Measurements from ENCODE around the gene RREB1. TPM values are rescaled to one million over a fixed set of nuclear protein-coding genes. Genes with fewer than 3 reads are reported as not detected.

Gene RREB1
- polyA plus RNA-seq, 2 of the 4 experiments (the other 2 are of a cell fraction), result 2.2 to 5.0 TPM

GRCh38 chr6:7196019-7196402 lies 88.2 kb downstream of the RREB1 start:
- 68% methylated on average over 7 of the region's 7 CpGs for WGBS (ENCODE audit: missing lambda C conversion rate)
- no peak overlapping the region for H3K4me3 ChIP-seq
- POLR2A ChIA-PET, result no interaction called here
- DNase-seq (ENCODE audit: low read depth in 1 of 2, low spot score in 1 of 2) (no peak), ATAC-seq (no peak), FAIRE-seq (no peak)
- TF ChIP-seq, protein P1, sequence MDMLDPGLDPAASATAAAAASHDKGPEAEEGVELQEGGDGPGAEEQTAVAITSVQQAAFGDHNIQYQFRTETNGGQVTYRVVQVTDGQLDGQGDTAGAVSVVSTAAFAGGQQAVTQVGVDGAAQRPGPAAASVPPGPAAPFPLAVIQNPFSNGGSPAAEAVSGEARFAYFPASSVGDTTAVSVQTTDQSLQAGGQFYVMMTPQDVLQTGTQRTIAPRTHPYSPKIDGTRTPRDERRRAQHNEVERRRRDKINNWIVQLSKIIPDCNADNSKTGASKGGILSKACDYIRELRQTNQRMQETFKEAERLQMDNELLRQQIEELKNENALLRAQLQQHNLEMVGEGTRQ (IDR thresholded peaks at IDR 0.05), result no peak
- TF ChIP-seq E2F6 (IDR thresholded peaks at IDR 0.05; ENCODE audit: borderline replicate concordance, low read depth) (no peak), JUNB (IDR thresholded peaks at IDR 0.05) (no peak), ESRRA (IDR thresholded peaks at IDR 0.05; ENCODE audit: borderline replicate concordance, low read length) (no peak), RFX5 (IDR thresholded peaks at IDR 0.05) (no peak), SREBF2 (IDR thresholded peaks at IDR 0.05) (no peak), PBX3 (IDR thresholded peaks at IDR 0.05) (no peak), NR3C1 (IDR thresholded peaks at IDR 0.05) (no peak)
- TF ChIP-seq, protein P2, sequence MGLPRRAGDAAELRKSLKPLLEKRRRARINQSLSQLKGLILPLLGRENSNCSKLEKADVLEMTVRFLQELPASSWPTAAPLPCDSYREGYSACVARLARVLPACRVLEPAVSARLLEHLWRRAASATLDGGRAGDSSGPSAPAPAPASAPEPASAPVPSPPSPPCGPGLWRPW (IDR thresholded peaks at IDR 0.05), result no peak
- H3K9me3 ChIP-seq, result no peaks in the 10 kb centered on the region
- H3K4me1 ChIP-seq, result no peaks in the 10 kb centered on the region
- CTCF ChIA-PET, result no interaction called here
- no peak overlapping the region for H3K4me2 ChIP-seq
- no peak overlapping the region for H3K27ac ChIP-seq

GRCh38 chr6:7196685-7197283 lies 89.0 kb downstream of the RREB1 start:
- Histone ChIP-seq H3K4me3 (no peak overlapping the region), H3K9me3 (no peaks in the 10 kb centered on the region), H3K4me1 (no peaks in the 10 kb centered on the region), H3K27ac (no peak overlapping the region), H3K4me2 (no peak overlapping the region)
- ATAC-seq (no peak), DNase-seq (ENCODE audit: low read depth in 1 of 2, low spot score in 1 of 2) (no peak), FAIRE-seq (no peak)
- TF ChIP-seq RNF2 (IDR thresholded peaks at IDR 0.05; ENCODE audit: borderline replicate concordance, low read depth), result no peak
- no peak for TF ChIP-seq NPAS2 (CRISPR knock-in tag; IDR thresholded peaks at IDR 0.05; ENCODE audit: borderline replicate concordance)
- no peak for TF ChIP-seq BHLHE40 (IDR thresholded peaks at IDR 0.05; ENCODE audit: low read depth, low read length)
- no peak for TF ChIP-seq KDM1A (IDR thresholded peaks at IDR 0.05; ENCODE audit: low read depth)
- no peak for TF ChIP-seq SMC3 (IDR thresholded peaks at IDR 0.05)
- no peak for TF ChIP-seq JUNB (IDR thresholded peaks at IDR 0.05)
- TF ChIP-seq, protein P3, sequence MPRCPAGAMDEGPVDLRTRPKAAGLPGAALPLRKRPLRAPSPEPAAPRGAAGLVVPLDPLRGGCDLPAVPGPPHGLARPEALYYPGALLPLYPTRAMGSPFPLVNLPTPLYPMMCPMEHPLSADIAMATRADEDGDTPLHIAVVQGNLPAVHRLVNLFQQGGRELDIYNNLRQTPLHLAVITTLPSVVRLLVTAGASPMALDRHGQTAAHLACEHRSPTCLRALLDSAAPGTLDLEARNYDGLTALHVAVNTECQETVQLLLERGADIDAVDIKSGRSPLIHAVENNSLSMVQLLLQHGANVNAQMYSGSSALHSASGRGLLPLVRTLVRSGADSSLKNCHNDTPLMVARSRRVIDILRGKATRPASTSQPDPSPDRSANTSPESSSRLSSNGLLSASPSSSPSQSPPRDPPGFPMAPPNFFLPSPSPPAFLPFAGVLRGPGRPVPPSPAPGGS (IDR thresholded peaks at IDR 0.05), result no peak
- TF ChIP-seq ZC3H11A (IDR thresholded peaks at IDR 0.05), result no peak
- no peak for TF ChIP-seq HOXA7 (CRISPR knock-in tag; IDR thresholded peaks at IDR 0.05)
- no peak for TF ChIP-seq RFX5 (IDR thresholded peaks at IDR 0.05)
- TF ChIP-seq CHD4 (IDR thresholded peaks at IDR 0.05; ENCODE audit: borderline replicate concordance), result no peak
- no peak for TF ChIP-seq JUN (IDR thresholded peaks at IDR 0.05)
- no peak for TF ChIP-seq PBX3 (IDR thresholded peaks at IDR 0.05)
- TF ChIP-seq MYC (IDR thresholded peaks at IDR 0.05; ENCODE audit: borderline replicate concordance, low read length), result no peak
- TF ChIP-seq EHF (CRISPR knock-in tag; IDR thresholded peaks at IDR 0.05), result no peak
- TF ChIP-seq FOSB (CRISPR knock-in tag; IDR thresholded peaks at IDR 0.05), result no peak
- TF ChIP-seq KDM5A (IDR thresholded peaks at IDR 0.05), result no peak
- TF ChIP-seq CEBPB (IDR thresholded peaks at IDR 0.05), result no peak
- TF ChIP-seq, protein P1 (IDR thresholded peaks at IDR 0.05), result no peak
- ChIA-PET POLR2A (no interaction called here), CTCF (no interaction called here)
- WGBS (ENCODE audit: missing lambda C conversion rate), result 91% methylated on average over 4 of the region's 4 CpGs
